SKM-1 (cell line): ENCODE data around the gene MUC5B.

Experiments
- DNase-seq: peaks from one replicate; lab custom pipeline; 2025; ENCODE audit not compliant: unreplicated experiment; lab: John Stamatoyannopoulos, UW

MUC5B gene

DNA sequence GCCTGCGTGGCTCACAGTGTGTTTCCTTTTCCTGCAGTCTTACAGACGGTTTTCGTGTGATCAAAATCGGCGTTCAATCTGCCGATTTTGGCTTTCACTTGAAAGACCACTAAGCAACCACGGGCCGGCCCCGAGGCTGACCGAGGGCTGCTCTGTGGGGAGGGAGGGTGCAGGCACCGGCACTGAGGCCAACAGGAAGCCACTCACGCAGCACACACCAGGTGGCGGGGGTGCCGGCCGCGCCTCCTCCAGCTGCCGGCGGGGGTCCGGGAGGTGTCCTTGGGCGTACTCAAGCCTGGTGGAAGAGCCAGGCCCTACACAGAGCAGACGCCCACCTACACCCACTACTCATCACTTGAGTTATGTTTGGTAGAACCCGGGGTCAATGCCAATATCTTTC is 72.2 kb downstream of the MUC5B start:
- DNase-seq, result no peak

DNA sequence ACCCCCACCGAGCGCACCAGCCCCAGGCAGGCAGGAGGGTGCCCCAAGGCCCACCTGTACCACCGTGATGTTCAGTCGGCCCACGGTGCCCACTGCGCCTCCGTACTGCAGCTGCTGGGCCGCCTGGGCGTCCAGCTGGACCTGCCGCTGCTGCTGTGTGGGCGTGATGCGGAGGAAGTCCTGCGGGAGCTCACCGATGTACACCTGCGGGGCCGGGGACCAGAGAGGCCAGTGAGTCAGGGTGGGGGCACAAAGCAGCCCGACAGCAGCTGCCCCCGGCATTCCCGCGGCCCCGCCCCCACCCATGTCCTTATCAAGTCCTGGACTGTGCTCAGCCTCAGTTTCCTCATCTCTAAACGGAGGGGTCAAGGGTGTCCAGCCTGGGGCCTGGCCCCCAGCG is 72.7 kb downstream of the MUC5B start:
- DNase-seq, result no peak

DNA sequence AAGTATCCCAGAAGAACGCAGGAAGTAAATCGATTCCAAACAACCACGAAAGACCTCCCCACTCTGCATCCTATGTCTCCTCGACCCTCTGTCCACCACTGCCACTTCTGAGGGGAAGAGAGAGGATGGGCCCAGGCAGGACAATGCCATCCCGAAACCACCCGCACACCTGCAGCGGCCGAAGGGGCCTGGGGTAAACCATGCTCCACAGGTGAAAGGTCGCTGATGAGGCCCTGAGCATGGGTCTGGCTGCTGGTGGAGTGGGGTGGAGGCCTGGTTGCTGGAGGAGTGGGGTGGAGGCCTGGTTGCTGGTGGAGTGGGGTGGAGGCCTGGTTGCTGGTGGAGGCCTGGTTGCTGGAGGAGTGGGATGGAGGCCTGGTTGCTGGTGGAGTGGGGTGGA is 73.4 kb downstream of the MUC5B start:
- no peak for DNase-seq

DNA sequence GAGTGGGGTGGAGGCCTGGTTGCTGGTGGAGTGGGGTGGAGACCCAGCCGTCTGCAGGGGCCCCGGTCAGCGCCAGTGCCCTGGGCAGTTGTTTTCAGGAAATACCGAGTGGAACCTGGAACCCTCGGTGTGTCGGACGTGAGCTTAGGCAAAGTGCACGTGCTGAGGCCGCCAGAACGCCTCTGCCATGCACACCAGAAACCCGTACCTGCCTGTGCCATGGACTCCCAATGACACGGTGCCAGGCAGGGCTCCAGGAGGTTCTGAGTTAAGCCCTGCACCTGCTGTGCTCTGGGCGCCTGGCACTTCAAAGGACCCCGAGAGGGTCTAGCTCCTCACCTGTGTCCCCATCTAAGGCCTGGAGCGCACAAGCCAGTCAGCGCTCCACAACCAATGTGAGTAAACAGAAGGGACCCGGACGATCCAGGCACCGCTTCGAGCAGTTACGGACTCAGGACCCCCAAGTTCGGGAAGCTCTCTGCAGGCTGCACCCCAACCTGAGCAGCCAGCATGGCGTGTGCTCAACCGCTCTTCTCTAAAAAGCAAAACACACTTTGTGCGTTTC is 74.2 kb downstream of the MUC5B start:
- DNase-seq, result no peak

DNA sequence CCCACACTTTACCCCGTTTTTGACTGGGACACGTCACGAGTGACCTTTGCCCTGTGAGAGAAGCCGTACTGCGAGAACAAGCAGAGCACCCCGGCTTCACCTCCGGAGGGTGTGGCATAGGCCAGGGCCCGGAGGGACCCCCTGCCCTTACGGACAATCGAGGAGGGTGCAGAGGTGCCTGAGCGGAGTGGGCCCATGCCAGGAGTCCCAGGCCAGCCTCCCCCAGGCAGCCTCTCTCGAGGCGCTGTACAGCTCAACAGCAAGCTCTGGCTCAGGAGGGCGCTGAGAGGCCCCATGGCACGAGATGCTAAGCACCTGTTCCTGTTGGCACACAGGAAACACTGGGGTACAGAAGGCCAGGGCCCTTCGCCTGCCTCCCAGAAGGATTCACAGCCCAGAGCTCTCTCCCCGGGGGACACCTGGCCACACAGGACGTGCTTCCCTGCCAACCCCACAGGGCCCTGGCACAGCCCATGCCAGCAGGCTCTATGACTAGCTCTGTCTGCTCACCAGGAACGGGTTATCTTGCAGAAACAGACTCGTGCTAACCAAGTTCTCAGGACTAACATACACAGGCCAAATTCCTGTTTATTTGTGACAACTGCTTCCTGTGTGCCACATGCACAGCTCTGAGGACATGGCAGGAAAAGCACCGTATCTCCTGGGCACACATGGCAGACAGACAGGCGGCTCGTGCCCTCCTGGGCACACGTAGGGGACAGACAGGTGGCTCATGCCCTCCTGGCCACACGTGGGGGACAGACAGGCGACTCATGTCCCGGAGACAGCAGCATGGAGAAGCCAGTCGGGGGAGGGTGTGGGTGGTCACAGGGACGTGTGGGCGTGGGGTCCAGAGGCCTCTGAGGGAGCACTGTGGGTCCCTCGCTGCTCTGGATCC is 75.0 kb downstream of the MUC5B start:
- DNase-seq, result no peak

DNA sequence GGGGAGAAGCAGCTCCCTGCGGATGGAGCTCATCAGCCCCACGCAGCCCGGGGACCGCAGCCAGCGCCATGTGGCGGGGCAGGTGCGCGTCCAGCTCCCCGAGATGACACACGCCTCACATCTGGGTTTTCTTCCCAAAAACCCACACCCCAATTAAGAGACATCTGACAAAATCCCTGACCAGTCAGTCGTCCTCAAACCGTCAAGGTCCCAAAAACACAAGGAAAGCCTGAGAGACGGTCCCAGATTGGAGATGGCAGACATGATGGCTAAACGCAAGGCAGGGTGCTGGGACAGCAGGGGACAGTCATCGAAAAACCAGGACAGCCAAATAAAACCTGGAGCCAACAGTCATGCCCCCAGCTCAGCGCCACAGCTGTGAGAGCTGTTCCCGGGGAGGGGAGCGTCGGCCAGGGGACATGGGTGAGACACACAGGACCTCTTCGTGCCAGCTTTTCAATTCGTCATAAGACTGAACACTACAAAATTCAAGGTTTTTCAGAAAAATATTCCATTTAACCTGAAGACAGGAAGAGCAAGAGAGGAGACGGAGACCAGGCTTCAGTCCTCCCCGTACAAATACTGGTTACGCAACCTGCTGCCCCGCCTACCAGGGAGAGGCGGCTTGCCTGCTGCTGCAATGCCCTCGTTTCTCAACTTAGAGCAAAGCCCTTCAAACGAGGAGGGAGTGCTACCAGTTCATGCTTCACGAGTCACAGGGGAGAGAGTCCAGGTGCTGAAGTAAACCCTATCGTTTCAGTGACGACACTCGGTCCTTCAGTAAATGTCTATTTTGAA is 76.0 kb downstream of the MUC5B start:
- peak; percentile 88 for DNase-seq

DNA sequence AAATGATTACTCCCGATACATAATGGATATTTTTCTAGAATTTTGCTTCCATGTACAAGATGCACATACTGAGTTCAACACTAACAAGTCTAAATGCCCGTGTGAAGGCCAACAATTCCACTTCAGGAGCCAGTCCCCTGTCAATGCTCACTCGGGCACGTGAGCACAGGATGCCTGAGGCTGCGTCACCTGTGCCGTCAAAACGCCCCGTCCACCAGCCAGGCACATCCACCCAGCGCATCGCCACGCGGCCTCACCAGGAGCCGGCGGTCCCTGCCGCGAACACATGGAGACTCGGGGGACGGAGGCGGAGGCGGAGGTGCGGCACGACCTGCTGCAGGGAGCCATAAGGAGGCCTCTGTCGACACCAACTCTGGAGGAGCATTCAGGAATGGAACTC is 76.8 kb downstream of the MUC5B start:
- no peak for DNase-seq

DNA sequence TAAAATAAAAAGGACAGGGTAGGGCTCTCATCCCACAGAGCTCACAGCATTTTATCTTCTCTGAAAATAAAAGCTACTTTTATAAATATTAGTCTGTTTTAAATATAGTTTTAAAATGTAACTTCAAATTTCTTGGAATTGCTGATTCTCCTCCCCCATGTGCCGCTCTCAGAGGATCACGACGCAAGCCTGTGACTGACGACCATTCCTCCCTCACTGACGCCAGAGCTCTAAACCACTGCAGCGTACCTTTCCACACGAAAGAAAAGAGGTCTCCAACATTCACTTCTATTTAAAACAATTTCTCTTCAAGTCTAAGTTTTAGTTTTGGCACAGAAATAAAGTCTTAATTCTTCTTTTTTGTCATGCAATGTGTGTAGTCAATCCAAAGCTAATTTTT is 77.3 kb downstream of the MUC5B start:
- no peak for DNase-seq

DNA sequence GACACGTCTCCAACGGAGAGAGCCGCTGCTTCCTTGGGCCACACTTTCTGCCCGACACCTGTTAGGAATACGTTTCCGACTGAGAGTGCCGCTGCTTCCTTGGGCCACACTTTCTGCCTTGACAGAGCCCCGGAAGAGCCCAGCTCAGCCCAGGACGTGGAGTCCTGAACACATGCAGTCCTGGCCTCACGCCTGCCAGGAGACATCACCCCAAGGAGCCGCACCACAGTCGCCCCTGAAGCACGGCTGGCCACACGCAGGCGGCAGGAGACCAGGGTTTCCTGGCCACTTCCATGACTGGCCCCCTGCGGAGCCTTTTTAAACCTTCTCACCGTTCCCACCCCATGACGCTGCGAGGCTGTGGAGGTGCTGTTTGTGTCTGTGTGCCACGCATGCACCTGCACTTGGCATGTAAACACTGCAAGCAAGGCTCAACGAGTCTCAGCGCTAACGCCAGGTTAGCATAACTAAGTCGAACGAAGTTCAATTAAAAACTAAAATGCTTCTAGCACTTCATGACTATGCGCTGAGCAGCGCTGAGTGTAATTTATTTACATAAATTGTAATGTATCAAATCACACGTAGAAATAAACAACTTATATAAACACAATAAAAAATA is 77.8 kb downstream of the MUC5B start:
- no peak for DNase-seq

DNA sequence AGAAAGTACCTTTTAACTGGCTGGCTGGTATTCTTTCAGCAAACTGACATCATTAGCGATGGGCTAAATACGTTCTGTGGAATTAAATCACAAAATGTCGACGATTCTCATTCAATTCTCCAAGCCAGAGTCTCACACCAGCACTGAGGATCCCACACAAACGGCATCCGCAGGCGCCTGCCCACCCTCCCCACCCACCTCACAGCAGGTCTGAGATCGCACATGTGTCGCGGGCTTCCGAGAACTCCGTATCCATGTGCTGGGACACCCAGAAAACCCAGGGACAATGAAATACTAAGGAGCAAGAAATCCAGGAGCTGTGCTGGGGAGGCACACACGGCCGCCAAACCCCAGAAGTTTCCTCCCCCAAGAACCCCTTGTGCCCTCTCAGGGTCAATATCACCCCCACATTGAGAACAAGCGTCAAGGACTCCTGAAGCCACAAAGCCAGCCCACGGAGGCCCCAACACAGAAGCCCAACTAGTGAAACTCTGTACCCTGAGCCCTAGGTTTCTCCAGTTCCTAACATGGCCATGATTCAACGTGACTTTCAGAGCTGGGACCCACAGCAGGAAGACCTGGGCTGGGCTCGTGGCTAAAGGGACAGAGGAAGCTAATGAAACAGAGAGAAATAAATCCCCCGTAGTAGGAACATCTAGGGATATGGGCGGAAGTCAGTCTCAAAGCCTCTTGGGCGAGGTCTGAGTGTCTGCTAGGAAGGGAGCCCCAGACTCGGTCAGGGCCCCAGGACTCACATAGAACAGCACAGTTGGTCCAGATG is 78.5 kb downstream of the MUC5B start:
- no peak for DNase-seq

DNA sequence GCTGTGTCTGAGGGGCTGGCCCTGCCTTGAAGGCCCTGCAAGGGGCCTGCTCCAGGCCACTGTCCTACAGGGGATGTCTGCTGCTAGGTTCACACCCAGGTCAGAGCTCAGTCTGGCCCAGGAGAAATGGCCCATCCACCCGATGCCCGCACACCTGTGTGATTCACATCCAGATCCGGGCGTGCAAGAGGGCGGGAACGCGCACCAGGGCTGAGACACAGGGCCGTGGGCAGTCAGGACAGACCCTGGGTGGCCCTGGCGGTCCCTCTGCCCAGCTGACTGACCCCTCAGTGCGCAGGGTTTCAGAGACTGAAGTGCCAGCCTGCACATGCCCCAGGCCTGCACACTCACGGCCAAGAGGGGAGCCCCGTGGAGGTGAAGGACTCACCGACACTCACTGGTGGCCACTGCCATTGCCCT is 79.2 kb downstream of the MUC5B start:
- DNase-seq, result no peak

DNA sequence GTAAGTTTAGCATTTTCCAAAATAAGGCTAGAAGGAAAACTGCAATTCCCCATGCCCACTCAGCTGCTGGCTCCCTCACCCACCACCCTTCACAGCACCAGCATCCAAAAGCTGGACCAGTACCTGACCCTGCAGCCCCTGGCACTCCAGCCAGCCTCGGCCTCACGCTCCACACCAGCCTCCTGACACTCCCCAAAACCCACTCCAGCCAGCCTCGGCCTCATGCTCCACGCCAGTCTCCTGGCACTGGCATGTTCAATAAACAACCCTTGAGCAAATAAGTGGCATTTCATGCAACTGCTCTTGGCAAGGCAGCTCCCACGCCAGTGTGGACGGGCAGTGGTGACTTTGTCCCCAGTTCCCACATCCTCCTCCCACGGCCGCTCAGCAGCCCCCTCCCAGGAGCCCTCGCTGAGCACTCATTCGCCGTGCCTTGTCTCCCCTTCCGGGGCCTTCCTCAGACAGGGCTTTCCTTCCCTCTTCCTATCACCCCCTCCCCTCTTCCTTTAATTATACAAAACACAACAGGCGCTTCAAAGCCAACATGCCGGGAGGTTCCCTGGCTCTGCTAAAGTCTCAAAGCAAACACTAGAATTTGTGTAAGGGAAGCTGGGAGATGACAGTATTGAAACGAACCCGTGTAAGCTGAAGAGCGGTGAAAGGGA is 79.7 kb downstream of the MUC5B start:
- no peak for DNase-seq

DNA sequence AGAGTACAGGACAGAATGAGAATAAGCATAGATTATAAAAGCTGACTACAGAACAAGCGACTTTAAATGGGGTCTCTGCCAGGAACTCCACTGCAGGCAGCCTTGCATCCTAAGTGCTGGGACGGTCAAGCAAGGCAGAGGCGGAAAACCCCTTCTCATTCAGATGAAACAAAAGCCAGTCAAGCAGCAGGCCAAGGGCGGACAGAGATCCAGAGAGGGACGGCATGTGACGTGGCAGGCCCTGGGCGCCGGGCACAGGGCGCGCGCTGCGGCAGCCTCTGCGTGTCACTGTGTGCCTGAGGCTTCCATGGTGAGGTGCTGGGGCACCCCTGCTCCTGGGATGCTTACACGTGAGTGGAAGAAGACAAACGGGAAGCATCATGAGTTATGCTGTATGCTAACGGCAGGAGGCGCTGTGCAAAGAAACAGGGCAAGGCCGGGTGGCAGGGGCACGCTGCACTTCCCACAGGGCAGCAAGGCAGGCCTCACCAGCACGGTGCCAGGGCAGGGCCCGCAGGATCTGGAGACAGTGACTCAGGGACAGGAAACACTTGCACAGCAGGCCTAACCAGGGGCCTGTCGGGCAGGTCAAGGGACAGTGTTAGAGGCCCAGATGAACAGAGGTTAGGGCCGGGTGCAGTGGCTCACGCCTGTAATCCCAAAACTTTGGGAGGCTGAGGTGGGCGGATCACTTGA is 80.4 kb downstream of the MUC5B start:
- peak; percentile 34 for DNase-seq

DNA sequence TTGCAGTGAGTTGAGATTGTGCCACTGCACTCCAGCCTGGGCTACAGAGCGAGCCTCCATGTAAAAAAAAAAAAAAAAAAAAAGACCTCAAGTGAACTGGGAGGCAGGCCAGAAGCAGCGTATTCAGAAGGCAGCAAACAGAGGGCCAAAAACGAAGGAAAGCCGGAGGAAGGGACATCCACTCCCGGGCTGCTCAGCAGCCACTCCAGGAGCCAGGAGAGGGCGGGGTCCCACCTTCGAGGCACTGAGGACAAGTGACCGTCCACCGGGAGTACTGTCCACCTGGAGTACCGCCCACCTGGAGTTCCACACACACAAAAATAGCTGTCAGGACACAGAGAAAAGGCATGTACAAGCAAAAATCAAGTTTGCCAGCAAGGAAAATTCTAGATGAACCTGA is 81.1 kb downstream of the MUC5B start:
- no peak for DNase-seq

DNA sequence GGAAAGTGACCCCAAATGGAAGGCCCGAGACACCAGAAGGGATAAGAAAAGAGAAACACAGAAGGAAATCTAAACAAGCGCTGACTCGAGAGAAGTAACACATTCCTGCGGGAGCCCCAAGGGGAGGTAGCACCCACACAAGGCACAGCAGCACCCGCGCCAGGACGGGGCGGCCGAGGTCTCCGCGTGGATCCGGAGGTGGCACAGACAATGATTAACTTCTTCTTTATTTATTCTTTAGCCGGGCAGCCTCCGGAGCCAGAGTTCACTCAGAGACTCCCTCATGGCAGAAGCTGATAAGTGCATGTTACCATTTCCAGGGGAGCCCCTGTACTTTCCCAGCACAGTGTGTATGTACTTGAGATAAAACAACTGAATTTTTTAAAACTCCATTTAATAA is 81.5 kb downstream of the MUC5B start:
- DNase-seq, result no peak

DNA sequence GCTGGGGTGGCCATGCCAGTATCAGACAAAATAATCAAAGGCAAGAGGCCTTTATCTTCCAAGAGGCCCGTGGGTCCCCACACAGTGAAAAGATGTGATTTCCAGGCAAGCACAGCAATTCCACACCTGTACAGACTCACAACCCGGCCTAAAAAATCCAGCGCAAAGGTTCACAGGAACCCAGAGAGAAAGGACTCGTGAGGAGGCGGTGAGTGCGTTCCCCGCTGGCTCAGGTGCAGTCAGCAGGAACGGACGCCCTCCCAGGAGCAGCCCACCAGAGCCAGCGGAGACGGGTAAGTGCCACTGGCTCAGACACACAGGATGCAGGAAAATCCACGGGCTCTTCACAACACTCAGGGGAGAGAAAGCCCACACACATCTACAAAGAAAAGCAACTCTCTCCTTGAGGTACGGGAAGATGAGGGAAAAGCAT is 82.2 kb downstream of the MUC5B start:
- DNase-seq, result no peak

DNA sequence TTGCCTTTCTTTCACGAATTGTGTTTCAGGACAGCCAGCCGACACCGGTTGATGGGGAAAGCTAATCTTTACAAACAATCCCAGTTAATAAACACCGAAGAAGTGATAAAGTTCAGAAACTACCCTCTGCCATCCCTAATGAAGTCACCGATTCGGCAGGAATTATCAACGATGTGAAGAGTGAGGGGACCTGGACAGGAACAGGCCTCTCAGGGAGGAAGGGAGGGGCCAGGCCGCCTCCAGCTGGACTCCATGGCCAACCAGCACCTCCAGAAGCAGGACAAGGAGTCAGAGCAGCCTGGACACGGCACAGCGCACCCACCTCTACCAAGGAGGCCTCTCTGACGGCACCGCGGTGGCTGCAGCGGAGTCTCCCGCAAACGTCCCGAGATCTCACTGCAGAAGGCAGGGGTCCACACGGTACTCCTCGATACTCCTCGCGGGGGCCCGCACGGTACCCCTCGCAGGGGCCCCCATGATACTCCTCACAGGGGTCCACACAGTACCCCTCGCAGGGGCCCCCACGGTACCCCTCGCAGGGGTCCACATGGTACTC is 82.7 kb downstream of the MUC5B start:
- no peak for DNase-seq

DNA sequence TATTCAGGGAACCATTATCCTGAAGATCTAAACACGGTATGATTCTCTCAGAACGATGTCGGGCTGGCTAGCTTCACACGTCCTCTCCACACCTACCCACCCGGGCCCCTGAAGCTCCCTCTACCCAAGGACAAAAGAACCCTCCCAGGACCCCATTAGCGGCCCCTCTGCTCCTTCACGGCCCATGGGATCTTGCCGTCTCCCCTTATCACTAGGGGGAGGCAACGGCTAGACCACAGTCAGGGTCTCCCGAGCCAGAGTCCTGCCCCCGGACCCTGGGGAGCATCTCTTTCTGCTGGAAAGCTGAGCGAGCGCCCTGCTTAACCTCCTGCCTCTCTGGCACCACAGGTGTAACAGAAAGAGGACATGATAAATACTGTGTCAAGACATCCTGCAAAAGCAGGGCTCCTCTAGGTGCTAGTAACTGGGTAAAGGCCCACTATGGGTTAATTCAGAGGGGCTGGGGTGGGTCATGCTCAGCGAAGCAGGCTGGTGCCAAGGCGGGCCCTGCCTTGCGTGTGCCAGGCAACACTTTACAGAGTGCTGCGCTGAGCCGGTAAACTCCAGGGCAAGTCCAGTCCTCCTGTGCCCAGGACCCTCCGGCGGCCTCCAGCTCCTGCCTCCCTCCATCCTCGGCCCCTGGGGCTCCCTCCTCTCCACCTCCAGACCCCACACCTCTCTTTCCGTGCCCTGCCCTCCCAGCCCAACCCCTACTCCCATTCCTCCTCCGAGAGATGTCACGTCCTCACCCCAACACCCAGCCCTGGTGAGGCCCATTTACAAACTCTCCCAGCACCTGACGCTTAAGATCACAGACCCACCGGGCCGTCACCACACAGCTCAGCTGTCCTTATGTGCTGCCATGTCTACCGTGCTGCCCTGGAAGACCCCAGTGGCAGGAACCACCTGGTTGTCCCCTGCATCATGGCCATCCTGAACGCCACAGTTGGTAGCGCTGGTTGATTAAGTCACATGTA is 83.6 kb downstream of the MUC5B start:
- no peak for DNase-seq
